Inferior parietal cortex (tissue), 1 donor: ENCODE results near the gene MDFI.

Experiments
- DNase-seq: peaks from one replicate; pipeline ENCODE4 v3.0.0-alpha.2; 2016; ENCODE audit errors: extremely low spot score

Gene MDFI

GRCh38 chr6:41650120-41650519 lies 11.9 kb downstream of the MDFI start:
- DNase-seq: no peak

DNA sequence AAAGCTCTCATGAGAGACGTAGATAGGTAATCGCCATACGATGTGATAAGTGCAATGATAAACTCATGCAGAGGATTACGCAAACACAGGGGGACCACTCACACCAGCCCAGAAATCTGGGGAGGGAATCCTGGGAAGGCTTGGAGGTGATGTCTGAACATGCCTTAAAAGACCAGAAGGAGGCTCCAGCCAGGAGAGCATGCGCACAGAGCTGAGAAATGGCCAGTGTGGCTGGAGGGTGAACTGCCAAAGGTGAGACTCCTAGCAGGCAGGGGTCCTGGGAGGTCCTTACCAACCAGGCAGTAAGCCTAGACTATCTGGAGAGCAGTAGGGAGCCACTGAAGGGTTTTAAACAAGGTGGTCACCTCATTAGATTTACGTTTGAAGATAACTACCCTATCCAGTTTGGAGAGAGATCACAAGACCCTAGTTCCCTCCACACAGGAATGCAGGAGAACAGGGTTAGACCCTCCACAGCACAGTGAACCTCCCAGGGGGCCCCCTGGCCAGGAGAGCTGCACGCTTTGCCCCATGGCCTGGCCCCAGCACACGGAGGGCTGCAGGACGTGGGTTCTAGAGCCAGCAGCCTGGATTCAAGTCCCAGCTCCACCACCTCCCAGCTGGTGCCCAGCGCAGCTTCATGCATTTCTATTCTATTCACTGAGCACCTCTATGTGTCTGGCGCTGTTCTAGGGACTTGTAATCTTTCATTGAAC lies 13.1 kb downstream of the MDFI start:
- no peak for DNase-seq

DNA sequence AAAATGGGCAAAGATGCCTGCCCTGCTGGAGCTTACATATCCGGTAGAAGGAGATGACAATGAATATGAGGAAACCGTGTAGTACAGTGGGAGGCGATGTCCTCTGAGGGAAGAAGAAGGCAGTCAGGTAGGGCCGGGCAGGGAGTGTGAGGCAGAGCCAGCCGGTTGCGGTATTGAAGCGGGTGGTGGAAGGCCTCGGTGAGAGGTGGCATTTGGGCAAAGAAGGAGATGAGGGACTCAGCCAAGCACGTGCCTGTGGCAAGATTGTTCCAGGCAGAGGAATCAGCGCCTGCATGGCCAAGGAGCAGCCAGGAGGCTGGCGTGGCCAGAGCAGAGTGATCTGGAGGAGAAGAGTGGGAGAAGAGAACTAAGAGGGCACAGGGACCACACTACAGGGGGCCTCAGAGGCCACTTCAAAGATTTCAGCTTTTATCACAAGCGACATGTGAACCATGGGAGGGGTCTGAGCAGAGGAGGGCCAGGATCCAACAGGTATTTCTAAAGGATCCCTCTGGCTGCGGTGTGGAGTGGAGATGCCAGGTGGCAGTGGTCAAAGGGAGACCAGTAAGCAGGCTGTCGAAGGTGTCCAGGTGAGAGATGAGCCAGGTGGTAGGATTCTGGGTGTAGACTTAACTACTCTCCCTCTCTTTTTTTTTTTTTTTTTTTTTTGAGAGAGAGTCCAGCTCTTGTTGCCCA lies 13.8 kb downstream of the MDFI start:
- no peak for DNase-seq

DNA sequence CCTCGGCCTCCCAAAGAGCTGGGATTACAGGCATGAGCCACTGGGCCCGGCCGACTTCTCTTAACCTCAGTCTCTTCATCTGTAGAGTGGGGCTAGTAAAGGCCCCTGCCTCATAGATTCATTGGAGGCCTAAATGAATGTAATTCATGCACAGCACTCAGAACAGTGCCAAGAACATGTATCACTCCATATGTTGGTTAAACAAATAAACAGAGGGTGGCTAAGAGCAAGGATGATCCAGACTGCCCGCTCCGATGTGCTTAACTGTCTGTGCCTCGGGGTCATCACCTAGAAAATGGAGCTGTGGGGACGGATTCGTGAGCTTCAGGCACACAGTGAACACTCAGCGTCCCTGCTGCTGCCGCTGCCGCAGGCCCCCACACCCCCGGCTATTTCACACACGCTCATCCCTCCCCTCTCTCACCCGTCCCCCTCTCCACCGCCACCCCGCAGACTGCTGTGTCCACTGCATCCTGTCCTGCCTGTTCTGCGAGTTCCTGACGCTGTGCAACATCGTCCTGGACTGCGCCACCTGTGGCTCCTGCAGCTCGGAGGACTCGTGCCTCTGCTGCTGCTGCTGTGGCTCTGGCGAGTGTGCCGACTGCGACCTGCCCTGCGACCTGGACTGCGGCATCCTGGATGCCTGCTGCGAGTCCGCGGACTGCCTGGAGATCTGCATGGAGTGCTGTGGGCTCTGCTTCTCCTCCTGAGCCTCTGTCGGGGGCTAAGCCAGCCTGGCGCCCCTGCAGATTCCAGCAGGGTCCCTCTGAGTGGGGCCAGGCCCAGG lies 14.8 kb downstream of the MDFI start:
- DNase-seq: no peak

- no peak for DNase-seq
Observed at GRCh38 chr6:41653691-41654090, 15.4 kb downstream of the MDFI start.

DNA sequence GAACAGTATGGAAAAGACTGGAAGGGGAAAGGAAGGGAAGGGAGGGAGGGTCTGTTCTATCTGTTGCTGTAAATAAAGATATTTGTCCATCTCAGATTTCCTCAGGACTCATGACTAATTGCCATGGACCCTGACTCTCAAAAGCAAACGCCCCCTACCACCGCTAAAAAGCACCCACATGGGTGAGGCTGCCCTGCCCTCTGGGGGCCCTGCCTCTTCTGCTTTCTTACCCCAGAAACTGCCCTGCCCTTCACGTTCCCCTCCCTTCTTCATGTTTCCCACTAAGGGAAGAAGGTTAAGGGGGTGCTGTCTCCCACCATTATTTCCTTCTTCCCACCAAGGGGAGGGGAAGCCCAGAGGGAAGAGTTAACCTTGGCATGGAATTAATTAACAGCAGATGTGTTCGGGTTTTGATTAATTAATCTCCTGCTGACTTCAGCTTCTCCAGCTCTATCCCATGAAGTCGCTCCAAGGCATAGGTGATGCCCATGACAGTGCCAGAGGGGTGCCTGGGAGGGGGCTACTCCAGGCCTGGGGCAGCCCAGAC lies 16.0 kb downstream of the MDFI start:
- no peak for DNase-seq

DNA sequence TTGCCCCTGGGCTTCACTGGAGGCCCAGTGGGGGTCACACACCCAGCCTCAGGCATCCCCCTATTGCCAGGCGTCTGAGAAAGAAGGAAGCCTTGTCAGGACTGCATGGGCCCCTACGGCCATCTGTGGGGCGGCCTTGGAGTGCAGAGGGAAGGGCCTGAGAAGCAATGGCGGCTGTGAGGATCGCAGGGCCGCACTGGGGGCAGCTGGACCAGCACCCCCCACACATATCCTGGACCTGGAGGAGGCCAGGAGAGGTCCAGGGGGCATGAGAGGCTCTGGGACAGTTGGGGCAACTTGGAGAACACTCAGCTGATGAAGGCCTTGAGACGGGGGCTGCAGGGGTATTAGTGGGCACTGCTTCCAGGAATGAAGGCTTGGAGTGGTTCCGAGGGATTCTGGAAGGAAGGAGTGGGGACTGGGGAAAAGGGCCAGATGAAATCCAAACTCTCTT lies 16.5 kb downstream of the MDFI start:
- DNase-seq: no peak

GRCh38 chr6:41655176-41655575 lies 16.9 kb downstream of the MDFI start:
- DNase-seq: no peak

DNA sequence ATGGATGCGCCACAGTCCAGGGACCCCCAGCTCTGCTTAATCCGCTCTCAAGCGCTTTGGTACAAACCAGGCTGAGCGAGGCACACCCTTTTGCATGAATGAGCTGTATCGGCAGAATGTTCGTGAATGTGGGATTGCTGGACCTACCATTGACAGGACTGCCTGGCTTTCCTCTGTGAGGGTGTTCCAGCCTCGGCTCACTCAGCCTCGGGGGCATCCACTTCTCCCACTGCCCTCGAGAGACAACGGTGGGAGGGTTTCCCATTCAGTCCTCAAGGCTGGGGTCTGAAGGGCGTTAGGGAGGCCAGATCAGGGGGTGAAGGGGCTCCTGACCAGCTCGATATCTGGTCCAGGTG lies 17.4 kb downstream of the MDFI start:
- no peak for DNase-seq

- no peak for DNase-seq
Observed at GRCh38 chr6:41656002-41656691, 17.9 kb downstream of the MDFI start.

DNA sequence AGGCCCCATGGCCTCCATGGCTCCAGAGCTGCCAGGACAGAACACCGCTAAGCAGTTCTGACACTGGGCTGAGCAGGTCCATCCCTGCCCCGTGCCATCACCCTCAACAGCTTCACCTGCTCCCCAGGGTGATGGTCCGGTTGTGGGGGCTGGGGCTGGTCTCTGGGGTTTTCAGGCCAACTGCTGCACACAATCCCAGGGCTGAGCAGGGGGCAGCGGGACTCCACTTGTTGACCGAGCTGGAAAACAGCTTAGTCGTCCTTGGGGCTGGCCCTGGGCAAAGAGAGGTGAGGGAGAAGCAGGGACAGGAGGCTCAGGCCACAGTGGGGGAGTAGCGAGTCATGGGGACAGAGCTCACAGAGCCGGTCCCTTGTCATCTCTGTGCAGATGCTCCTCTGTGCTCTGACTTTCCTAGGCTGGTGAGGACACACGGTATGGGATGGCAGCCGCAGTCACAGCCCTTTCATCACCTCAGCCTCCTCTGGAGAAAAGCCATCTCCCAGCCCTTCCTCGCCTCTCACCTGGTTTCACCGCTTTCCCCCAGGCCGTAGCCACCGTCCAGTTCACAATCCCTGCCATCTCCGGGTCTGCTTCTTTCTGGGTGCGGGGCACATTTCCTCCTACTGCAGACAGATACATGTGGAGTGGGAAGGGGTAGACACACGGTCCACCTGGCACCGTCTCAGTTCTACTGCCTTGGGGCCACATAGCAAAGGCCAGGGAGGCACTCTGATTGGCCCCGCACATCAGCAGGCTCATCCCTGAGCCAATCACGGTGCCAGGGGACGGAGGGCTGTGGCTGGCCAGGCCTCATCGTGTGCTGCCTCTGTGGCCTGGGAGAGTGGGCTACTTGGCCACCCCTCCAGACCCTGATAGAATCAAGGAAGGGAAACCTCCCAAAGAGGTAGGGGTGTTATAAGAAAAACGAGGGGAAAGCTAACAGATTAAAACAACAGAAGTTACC lies 19.1 kb downstream of the MDFI start:
- DNase-seq: no peak

GRCh38 chr6:41658636-41659035 lies 20.4 kb downstream of the MDFI start:
- DNase-seq: no peak

DNA sequence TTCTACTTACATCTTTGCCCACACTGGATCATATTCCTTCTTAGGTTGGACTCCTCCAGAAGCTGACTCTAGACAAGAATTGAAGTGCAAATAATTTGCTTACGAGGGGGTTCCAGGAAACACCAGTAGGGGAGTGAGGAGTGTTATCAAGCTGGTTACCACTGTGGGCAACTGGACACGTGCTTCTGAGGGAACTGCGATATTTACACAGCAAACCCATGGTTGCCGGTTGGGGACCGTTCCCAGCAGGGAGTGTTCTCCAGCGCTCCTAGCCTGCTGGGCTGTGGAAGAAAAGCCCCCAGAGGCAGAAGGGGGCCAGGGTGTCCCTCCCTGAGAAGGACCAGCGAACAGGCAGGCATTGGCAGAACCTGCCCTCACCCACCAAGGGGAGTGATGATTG lies 21.7 kb downstream of the MDFI start:
- DNase-seq: no peak

GRCh38 chr6:41663568-41663967 lies 25.3 kb downstream of the MDFI start:
- DNase-seq: no peak

GRCh38 chr6:41664271-41664670 lies 26.0 kb downstream of the MDFI start:
- no peak for DNase-seq

- DNase-seq: no peak
Observed at GRCh38 chr6:41667195-41667594, 28.9 kb downstream of the MDFI start.

GRCh38 chr6:41668968-41669367 lies 30.7 kb downstream of the MDFI start:
- no peak for DNase-seq

DNA sequence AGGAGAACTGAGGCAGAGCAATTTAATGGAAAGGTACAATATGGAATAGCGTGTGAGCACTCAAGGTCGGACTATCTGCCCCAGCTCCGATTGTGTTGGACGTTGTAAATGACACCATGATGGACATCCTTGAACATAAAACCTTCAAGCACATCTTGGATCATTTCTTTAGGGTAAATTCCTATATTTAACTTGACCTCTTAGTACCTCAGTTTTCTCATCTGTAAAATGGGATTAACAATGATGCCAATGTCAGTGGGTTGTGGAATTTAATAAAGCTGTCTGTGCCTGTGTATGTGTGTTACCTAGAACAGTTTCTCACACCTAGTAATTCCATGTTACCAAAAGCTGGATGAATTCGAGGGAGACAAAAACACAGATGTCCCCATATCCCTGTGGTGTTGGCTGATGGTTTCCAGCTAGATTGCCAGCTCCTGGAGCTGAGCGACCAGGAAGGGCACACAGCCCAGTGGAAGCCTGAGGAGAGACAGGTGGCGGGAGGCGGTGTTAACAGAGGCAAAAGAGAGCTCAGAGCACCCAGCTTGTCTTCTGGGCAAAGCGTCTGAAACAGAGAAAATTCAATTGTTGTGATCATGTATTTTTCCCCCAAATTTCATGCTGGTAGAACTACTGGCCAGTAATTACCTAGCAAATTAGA lies 32.6 kb downstream of the MDFI start:
- DNase-seq: no peak

DNA sequence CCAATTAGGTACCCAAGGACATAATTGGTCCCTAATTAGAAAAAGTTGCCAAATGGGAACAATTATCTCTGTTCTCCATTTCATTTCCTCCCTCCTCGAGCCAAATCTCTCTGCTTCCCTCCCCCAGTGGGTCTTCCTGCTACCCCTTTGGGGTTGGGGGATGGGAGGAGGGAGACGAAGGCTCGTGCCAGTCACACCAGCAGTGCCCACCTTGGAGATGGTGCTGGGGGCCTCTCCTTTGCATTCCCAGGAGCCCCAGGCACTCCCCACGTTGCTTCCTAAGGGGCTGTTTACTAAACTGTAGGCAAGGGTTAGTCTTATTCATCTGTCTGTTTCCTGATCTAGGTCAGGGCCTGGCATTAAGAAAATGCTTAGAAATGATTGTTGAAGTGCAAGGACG lies 33.1 kb downstream of the MDFI start:
- no peak for DNase-seq

DNA sequence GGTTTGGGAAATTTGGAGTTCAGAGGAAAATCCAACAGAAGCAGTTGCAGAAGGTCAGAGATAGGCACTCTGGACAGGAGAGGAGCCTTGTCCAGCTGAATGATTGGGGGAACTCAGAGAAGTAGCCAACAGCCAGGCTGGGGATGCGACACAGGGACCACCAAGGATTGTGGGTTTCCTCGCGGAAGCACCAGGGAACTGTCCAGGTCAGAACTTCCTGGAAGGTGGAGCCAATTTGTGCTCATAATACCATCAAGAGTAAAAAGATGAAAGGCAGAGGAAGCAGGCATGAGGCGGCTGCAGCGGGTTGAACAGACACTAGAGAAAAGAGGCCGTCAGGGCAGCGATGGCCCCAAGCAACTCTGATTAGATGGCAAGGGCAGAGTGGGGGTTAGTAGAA lies 33.7 kb downstream of the MDFI start:
- no peak for DNase-seq
